ENCODE results near the gene GRIP1. TPM values are rescaled to one million over a fixed set of nuclear protein-coding genes. Genes with fewer than 3 reads are reported as not detected.

GRIP1 gene
- total RNA-seq, 1 donor from 2014 or later = 2.5 TPM

GRCh38 chr12:66563220-66563619, 115.7 kb downstream of the GRIP1 start:
- intact Hi-C loops (cut with DNase I) = loop anchor here (10.0 kb wide), 1 partner anchor 1302 kb away; no protein-coding TSS in a partner anchor
- DNase-seq (ENCODE audit: low spot score) = no peak
- ATAC-seq = no peak

- intact Hi-C loops (cut with DNase I) = no loop called here
- ATAC-seq = no peak
- DNase-seq (ENCODE audit: low spot score) = no peak
Measured at GRCh38 chr12:66555113-66555512, 123.8 kb downstream of the GRIP1 start.

- intact Hi-C loops (cut with DNase I) = no loop called here
- no peak for DNase-seq (ENCODE audit: low spot score)
Measured at GRCh38 chr12:66552716-66553115, 126.2 kb downstream of the GRIP1 start.

GRCh38 chr12:66550626-66551025, 128.2 kb downstream of the GRIP1 start:
- intact Hi-C loops (cut with DNase I) = no loop called here
- ATAC-seq = no peak
- DNase-seq (ENCODE audit: low spot score) = no peak

More at GRCh38 chr12:66552716-66553115, 126.2 kb downstream of the GRIP1 start:
- ATAC-seq = no peak

GRCh38 chr12:66549050-66549389, 129.9 kb downstream of the GRIP1 start:
- ATAC-seq (no peak), DNase-seq (ENCODE audit: low spot score) (no peak)
- intact Hi-C loops (cut with DNase I) = no loop called here

GRCh38 chr12:66548338-66549049, 130.4 kb downstream of the GRIP1 start:
- ATAC-seq (no peak), DNase-seq (ENCODE audit: low spot score) (no peak)
- intact Hi-C loops (cut with DNase I) = no loop called here

- ATAC-seq = no peak
- intact Hi-C loops (cut with DNase I) = no loop called here
- no peak for DNase-seq (ENCODE audit: low spot score)
Measured at GRCh38 chr12:66541426-66541825, 137.4 kb downstream of the GRIP1 start.

GRCh38 chr12:66539431-66539830, 139.4 kb downstream of the GRIP1 start:
- intact Hi-C loops (cut with DNase I) = no loop called here
- ATAC-seq = no peak
- no peak for DNase-seq (ENCODE audit: low spot score)

- ATAC-seq = no peak
- intact Hi-C loops (cut with DNase I) = no loop called here
Measured at GRCh38 chr12:66538970-66539369, 139.9 kb downstream of the GRIP1 start.

GRCh38 chr12:66537876-66538275, 141.0 kb downstream of the GRIP1 start:
- ATAC-seq (no peak), DNase-seq (ENCODE audit: low spot score) (no peak)
- intact Hi-C loops (cut with DNase I) = no loop called here

More at GRCh38 chr12:66538970-66539369, 139.9 kb downstream of the GRIP1 start:
- no peak for DNase-seq (ENCODE audit: low spot score)

GRCh38 chr12:66533767-66534166, 145.1 kb downstream of the GRIP1 start:
- DNase-seq (ENCODE audit: low spot score) (no peak), ATAC-seq (no peak)
- intact Hi-C loops (cut with DNase I) = no loop called here

- DNase-seq (ENCODE audit: low spot score) (no peak), ATAC-seq (no peak)
- intact Hi-C loops (cut with DNase I) = no loop called here
Measured at GRCh38 chr12:66531766-66532165, 147.1 kb downstream of the GRIP1 start.

GRCh38 chr12:66529934-66530333, 148.9 kb downstream of the GRIP1 start:
- intact Hi-C loops (cut with DNase I) = no loop called here
- no peak for ATAC-seq
- DNase-seq (ENCODE audit: low spot score) = no peak

- ATAC-seq = no peak
- intact Hi-C loops (cut with DNase I) = no loop called here
- DNase-seq (ENCODE audit: low spot score) = no peak
Measured at GRCh38 chr12:66516561-66516960, 162.3 kb downstream of the GRIP1 start.

GRCh38 chr12:66516133-66516532, 162.7 kb downstream of the GRIP1 start:
- intact Hi-C loops (cut with DNase I) = no loop called here
- DNase-seq (ENCODE audit: low spot score) (no peak), ATAC-seq (no peak)

- DNase-seq (ENCODE audit: low spot score) (no peak), ATAC-seq (no peak)
- intact Hi-C loops (cut with DNase I) = no loop called here
Measured at GRCh38 chr12:66514581-66514980, 164.3 kb downstream of the GRIP1 start.

GRCh38 chr12:66508025-66508424, 170.9 kb downstream of the GRIP1 start:
- ATAC-seq = no peak
- intact Hi-C loops (cut with DNase I) = no loop called here

GRCh38 chr12:66503746-66504145, 175.1 kb downstream of the GRIP1 start:
- ATAC-seq (no peak), DNase-seq (ENCODE audit: low spot score) (no peak)
- intact Hi-C loops (cut with DNase I) = no loop called here

More at GRCh38 chr12:66508025-66508424, 170.9 kb downstream of the GRIP1 start:
- no peak for DNase-seq (ENCODE audit: low spot score)

GRCh38 chr12:66502911-66503310, 176.0 kb downstream of the GRIP1 start:
- intact Hi-C loops (cut with DNase I) = no loop called here
- ATAC-seq (no peak), DNase-seq (ENCODE audit: low spot score) (no peak)

GRCh38 chr12:66500841-66501240, 178.0 kb downstream of the GRIP1 start:
- intact Hi-C loops (cut with DNase I) = no loop called here
- DNase-seq (ENCODE audit: low spot score) = no peak
- ATAC-seq = no peak

- ATAC-seq = no peak
- DNase-seq (ENCODE audit: low spot score) = no peak
- intact Hi-C loops (cut with DNase I) = no loop called here
Measured at GRCh38 chr12:66500091-66500490, 178.8 kb downstream of the GRIP1 start.
